ENCODE measurements around the gene SOST. TPM values are rescaled to one million over a fixed set of nuclear protein-coding genes. Genes with fewer than 3 reads are reported as not detected.

SOST gene
- total and polyA plus RNA-seq, 4 experiments from 2014 or later = not detected

DNA sequence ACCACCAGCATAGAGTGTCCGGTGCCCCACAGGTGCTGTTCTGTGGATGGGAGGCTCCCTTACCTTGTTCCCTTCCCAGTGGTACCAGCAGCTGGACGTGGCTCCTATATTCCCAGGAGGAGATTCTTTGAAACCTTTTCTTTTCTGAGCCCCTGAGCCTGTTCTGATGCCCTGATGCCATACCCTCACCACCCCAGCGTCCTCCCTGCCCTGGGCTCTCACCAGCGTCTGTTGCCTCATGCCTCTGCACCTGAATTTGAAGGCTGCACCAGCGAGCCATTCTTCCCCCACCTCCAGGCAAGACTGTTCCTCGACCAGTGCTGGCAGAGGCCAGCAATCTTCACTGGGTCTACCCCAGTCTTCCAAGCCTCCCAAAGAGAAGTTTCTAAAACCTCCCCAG lies 505 bp downstream of the SOST start:
- Mint-ChIP-seq H3K4me1 (peaks cover 0 to 6% (median 4%) of the 10 kb centered on the region in 4 donors), H3K27ac (no peak overlapping the region), H3K9me3 (no peaks in the 10 kb centered on the region), H3K4me3 (peak overlapping the region in 1 of 8 donors; percentile 23), H3K27me3 (peaks cover 20 to 21% of the 10 kb centered on the region in 2 donors), H3K36me3 (no peaks in the 10 kb centered on the region)
- DNase-seq = no peak
- H3K27ac ChIP-seq (ENCODE audit: low read depth, low read length) = no peak overlapping the region
- H3K4me3 ChIP-seq (ENCODE audit: low read length in 2 of 2) = no peak overlapping the region
- no peaks in the 10 kb centered on the region for H3K36me3 ChIP-seq (ENCODE audit: insufficient read depth, low read length)
- ChIA-PET CTCF (ENCODE audit: partially characterized antibody) (interaction anchor here (0.8 to 16.4 kb wide), 5 partner anchors 8 to 181 kb away, joined by 3 to 625 read pairs (median 12); no protein-coding TSS in a partner anchor), POLR2A (ENCODE audit: partially characterized antibody) (no interaction called here)
- intact Hi-C loops (cut with micrococcal nuclease) = no loop called here
- H3K9me3 ChIP-seq (ENCODE audit: control insufficient read depth in 1 of 2, low read length in 2 of 2) = no peaks in the 10 kb centered on the region
- H3K4me1 ChIP-seq (ENCODE audit: insufficient read depth, low read length) = no peaks in the 10 kb centered on the region
- H3K27me3 ChIP-seq (ENCODE audit: insufficient read depth, low read length) = no peaks in the 10 kb centered on the region

DNA sequence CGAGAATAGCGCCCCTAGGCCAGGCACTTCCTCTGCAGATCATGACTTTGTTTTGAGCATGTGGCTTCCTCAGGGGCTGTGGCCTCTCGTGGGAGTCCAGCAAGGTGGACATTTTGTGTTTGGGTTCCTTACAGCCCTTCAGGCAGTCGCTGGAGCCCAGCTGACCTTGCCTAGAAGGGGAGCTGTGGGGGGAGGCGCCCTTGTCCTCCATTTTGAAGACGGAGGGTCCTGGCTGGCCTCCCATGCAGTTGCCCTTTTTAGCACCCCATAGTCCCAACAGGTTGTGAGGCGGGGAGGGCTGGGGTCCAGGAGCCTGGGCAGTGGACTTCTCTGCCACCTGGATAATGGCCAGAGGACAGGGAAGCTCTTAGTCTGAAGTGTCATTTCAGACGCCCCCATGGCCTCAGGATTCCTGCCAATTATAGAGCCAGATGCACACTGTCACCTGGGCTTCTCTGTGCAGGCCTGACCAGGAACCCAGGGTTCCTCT lies 1.4 kb downstream of the SOST start:
- POLR2A ChIA-PET (ENCODE audit: partially characterized antibody) = interaction anchor here (0.6 kb wide), 1 partner anchor 1914 kb away, joined by 3 read pairs; no protein-coding TSS in a partner anchor
- H3K9me3 ChIP-seq (ENCODE audit: control insufficient read depth in 1 of 2, low read length in 2 of 2) = no peaks in the 10 kb centered on the region
- no peaks in the 10 kb centered on the region for H3K36me3 ChIP-seq (ENCODE audit: insufficient read depth, low read length)
- H3K4me1 Mint-ChIP-seq = peaks cover 0 to 6% (median 4%) of the 10 kb centered on the region in 4 donors
- H3K27me3 ChIP-seq (ENCODE audit: insufficient read depth, low read length) = no peaks in the 10 kb centered on the region
- DNase-seq = no peak
- no peak overlapping the region for H3K4me3 ChIP-seq (ENCODE audit: low read length in 2 of 2)
- H3K4me1 ChIP-seq (ENCODE audit: insufficient read depth, low read length) = no peaks in the 10 kb centered on the region
- H3K27me3 Mint-ChIP-seq = peaks cover 22 to 26% of the 10 kb centered on the region in 2 donors
- no peak overlapping the region for H3K4me3 Mint-ChIP-seq
- no peak overlapping the region for H3K27ac ChIP-seq (ENCODE audit: low read depth, low read length)
- no peaks in the 10 kb centered on the region for H3K36me3 Mint-ChIP-seq
- CTCF ChIA-PET (ENCODE audit: partially characterized antibody) = interaction anchor here (0.8 to 16.4 kb wide), 5 partner anchors 9 to 72 kb away, joined by 3 to 625 read pairs (median 4); no protein-coding TSS in a partner anchor
- no peaks in the 10 kb centered on the region for H3K9me3 Mint-ChIP-seq
- intact Hi-C loops (cut with micrococcal nuclease) = no loop called here
- no peak overlapping the region for H3K27ac Mint-ChIP-seq

DNA sequence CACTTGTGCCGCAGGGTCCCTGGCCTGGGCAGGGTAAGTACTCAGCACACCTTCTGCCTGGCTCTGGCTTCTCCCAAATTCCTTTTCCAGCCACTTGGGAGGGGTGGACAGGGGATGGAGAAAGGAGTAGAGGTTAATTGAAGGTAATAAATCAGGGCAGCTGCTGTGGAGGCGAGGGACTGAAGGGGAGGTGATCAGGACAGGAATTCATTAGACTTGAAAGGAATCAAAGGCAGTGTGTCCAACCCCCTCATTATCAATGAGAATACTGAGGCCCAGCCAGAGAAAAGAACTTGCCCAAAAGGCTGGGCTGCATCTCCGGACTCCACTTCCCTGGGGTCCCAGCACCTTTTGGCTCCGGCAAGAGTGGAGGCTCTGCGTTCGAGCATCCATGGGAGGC lies 2.4 kb downstream of the SOST start:
- no peaks in the 10 kb centered on the region for H3K36me3 ChIP-seq (ENCODE audit: insufficient read depth, low read length)
- H3K4me1 ChIP-seq (ENCODE audit: insufficient read depth, low read length) = no peaks in the 10 kb centered on the region
- H3K4me3 Mint-ChIP-seq = no peak overlapping the region
- H3K27me3 ChIP-seq (ENCODE audit: insufficient read depth, low read length) = no peaks in the 10 kb centered on the region
- DNase-seq = no peak
- peaks cover 25 to 26% of the 10 kb centered on the region in 2 donors for H3K27me3 Mint-ChIP-seq
- ChIA-PET POLR2A (ENCODE audit: partially characterized antibody) (no interaction called here), CTCF (ENCODE audit: partially characterized antibody) (interaction anchor here (1.7 to 16.4 kb wide), 3 partner anchors 10 to 71 kb away, joined by 4 to 625 read pairs (median 24); no protein-coding TSS in a partner anchor)
- no peaks in the 10 kb centered on the region for H3K36me3 Mint-ChIP-seq
- H3K4me1 Mint-ChIP-seq = peaks cover 0 to 6% (median 4%) of the 10 kb centered on the region in 4 donors
- H3K27ac Mint-ChIP-seq = no peak overlapping the region
- H3K9me3 ChIP-seq (ENCODE audit: control insufficient read depth in 1 of 2, low read length in 2 of 2) = no peaks in the 10 kb centered on the region
- H3K9me3 Mint-ChIP-seq = no peaks in the 10 kb centered on the region
- no peak overlapping the region for H3K4me3 ChIP-seq (ENCODE audit: low read length in 2 of 2)
- no peak overlapping the region for H3K27ac ChIP-seq (ENCODE audit: low read depth, low read length)
- intact Hi-C loops (cut with micrococcal nuclease) = no loop called here

DNA sequence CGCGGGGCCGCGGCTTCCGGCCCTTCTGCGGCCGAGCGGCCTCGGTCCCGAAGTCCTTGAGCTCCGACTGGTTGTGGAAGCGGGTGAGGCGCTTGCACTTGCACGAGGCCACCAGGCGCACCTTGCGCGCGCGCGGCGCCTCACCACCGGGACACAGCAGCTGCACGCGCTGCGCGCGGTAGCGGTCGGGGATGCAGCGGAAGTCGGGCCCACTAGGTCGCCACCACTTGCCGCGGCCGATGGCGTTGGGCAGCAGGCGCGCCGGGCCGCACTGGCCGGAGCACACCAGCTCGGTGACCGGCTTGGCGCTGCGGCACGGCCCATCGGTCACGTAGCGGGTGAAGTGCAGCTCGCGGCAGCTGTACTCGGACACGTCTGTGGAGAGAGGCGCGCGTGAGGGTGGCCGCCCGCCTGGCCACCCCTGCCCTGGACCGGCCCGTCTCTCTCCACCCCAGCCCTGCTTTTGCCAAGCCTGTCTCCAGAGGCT lies 3.2 kb downstream of the SOST start:
- H3K4me1 ChIP-seq (ENCODE audit: insufficient read depth, low read length) = no peaks in the 10 kb centered on the region
- ChIA-PET POLR2A (ENCODE audit: partially characterized antibody) (no interaction called here), CTCF (ENCODE audit: partially characterized antibody) (interaction anchor here (3.4 to 16.4 kb wide), 2 partner anchors 11 to 58 kb away, joined by 24 to 625 read pairs; no protein-coding TSS in a partner anchor)
- no peaks in the 10 kb centered on the region for H3K9me3 ChIP-seq (ENCODE audit: control insufficient read depth in 1 of 2, low read length in 2 of 2)
- intact Hi-C loops (cut with micrococcal nuclease) = no loop called here
- H3K27me3 ChIP-seq (ENCODE audit: insufficient read depth, low read length) = no peaks in the 10 kb centered on the region
- no peak overlapping the region for H3K4me3 Mint-ChIP-seq
- no peak for DNase-seq
- H3K27ac ChIP-seq (ENCODE audit: low read depth, low read length) = no peak overlapping the region
- H3K4me1 Mint-ChIP-seq = peaks cover 0 to 6% (median 4%) of the 10 kb centered on the region in 4 donors
- peaks cover 0 to 2% (median 0%) of the 10 kb centered on the region in 8 donors for H3K9me3 Mint-ChIP-seq
- no peak overlapping the region for H3K27ac Mint-ChIP-seq
- H3K36me3 Mint-ChIP-seq = no peaks in the 10 kb centered on the region
- peaks cover 25 to 33% of the 10 kb centered on the region in 2 donors for H3K27me3 Mint-ChIP-seq
- no peak overlapping the region for H3K4me3 ChIP-seq (ENCODE audit: low read length in 2 of 2)
- H3K36me3 ChIP-seq (ENCODE audit: insufficient read depth, low read length) = no peaks in the 10 kb centered on the region

DNA sequence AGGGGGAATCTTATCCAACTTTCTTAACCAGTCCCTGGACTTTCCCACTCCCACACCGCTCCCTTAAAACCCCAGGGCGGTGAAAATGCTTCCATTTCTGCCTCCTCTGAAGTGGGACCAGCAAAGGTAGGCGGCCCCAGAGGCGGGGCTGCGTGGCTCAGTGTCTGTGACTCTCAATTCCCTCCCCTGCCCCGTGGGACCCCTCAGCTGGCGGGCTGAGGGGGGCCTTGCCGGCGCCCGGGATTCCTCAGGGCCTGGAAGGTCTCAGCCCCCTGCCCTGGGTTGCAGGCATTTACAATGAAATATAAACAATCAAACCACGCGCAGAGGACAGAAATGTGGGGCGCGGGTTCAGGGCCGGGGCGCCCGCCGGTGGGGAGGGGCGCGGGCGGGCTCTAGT lies 3.6 kb downstream of the SOST start:
- no peak overlapping the region for H3K4me3 ChIP-seq (ENCODE audit: low read length in 2 of 2)
- H3K36me3 ChIP-seq (ENCODE audit: insufficient read depth, low read length) = no peaks in the 10 kb centered on the region
- H3K4me1 ChIP-seq (ENCODE audit: insufficient read depth, low read length) = no peaks in the 10 kb centered on the region
- no peak overlapping the region for H3K27ac ChIP-seq (ENCODE audit: low read depth, low read length)
- Mint-ChIP-seq H3K27me3 (peaks cover 22 to 37% of the 10 kb centered on the region in 2 donors), H3K9me3 (peaks cover 0 to 2% (median 0%) of the 10 kb centered on the region in 8 donors), H3K27ac (no peak overlapping the region), H3K4me3 (no peak overlapping the region), H3K4me1 (peaks cover 0 to 6% (median 4%) of the 10 kb centered on the region in 4 donors), H3K36me3 (no peaks in the 10 kb centered on the region)
- ChIA-PET CTCF (ENCODE audit: partially characterized antibody) (interaction anchor here (3.4 to 16.4 kb wide), 2 partner anchors 11 to 58 kb away, joined by 24 to 625 read pairs; no protein-coding TSS in a partner anchor), POLR2A (ENCODE audit: partially characterized antibody) (no interaction called here)
- intact Hi-C loops (cut with micrococcal nuclease) = no loop called here
- no peak for DNase-seq
- no peaks in the 10 kb centered on the region for H3K27me3 ChIP-seq (ENCODE audit: insufficient read depth, low read length)
- H3K9me3 ChIP-seq (ENCODE audit: control insufficient read depth in 1 of 2, low read length in 2 of 2) = no peaks in the 10 kb centered on the region

DNA sequence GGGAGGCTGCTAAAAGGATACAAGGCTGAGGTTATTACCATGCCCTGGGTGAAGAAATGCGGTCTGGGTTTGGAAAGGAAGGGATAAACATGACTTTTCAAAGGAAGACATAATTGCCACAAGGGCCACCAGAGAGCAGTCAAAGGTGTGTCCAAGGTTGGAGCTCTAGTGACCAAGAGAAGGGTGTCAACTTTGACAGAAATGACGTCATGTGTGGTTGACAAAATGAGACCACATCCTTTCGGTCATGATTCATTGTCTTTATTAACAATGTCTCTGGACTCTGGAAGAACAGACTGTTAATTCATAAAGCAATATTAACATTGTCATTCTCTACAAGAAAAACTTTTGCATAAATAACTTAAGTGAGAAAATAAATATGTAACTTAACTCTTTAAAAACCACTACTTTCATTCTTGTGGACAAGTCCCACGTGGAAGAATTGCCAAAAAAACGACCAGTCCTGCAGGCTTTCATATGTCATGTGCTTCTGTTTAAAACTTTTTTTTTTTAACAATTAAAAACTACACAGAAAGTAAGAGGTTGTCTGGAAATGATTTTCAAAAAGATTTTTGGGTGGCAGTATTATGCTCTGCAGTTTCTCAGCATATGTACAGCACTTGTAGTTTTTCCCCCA lies 5.0 kb downstream of the SOST start:
- Histone ChIP-seq H3K4me3 (ENCODE audit: low read length in 2 of 2) (no peak overlapping the region), H3K36me3 (ENCODE audit: insufficient read depth, low read length) (no peaks in the 10 kb centered on the region), H3K27ac (ENCODE audit: low read depth, low read length) (no peak overlapping the region), H3K9me3 (ENCODE audit: control insufficient read depth in 1 of 2, low read length in 2 of 2) (no peaks in the 10 kb centered on the region), H3K4me1 (ENCODE audit: insufficient read depth, low read length) (no peaks in the 10 kb centered on the region), H3K27me3 (ENCODE audit: insufficient read depth, low read length) (no peaks in the 10 kb centered on the region)
- H3K4me3 Mint-ChIP-seq = no peak overlapping the region
- CTCF ChIA-PET (ENCODE audit: partially characterized antibody) = interaction anchor here (0.8 to 1.5 kb wide), 3 partner anchors 13 to 64 kb away, joined by 3 to 4 read pairs (median 3); no protein-coding TSS in a partner anchor
- peaks cover 22 to 44% of the 10 kb centered on the region in 2 donors for H3K27me3 Mint-ChIP-seq
- H3K36me3 Mint-ChIP-seq = no peaks in the 10 kb centered on the region
- H3K27ac Mint-ChIP-seq = no peak overlapping the region
- no peak for DNase-seq
- intact Hi-C loops (cut with micrococcal nuclease) = no loop called here
- H3K9me3 Mint-ChIP-seq = peaks cover 0 to 2% (median 0%) of the 10 kb centered on the region in 8 donors
- peaks cover 0 to 6% (median 4%) of the 10 kb centered on the region in 4 donors for H3K4me1 Mint-ChIP-seq
- POLR2A ChIA-PET (ENCODE audit: partially characterized antibody) = interaction anchor here (0.6 kb wide), 1 partner anchor 54 kb away, joined by 3 read pairs; no protein-coding TSS in a partner anchor

DNA sequence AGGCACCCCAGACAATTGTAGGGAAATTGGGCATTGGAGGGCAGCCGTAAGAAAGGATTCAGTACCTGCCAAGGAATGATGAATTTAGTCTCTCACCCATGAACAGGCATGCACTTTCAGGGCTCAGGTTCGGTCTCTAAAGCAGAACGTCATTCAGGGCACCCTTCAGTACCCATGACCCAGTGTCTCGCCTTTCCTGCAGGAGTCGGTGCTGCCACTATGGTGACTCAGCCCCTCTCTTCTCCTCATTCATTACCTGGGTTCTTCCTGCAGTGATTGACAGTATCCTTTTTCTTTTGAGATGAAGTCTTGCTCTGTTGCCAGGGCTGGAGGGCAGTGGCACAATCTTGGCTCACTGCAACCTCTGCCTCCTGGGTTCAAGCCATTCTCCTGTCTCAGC lies 8.4 kb downstream of the SOST start:
- H3K36me3 ChIP-seq (ENCODE audit: insufficient read depth, low read length) = no peaks in the 10 kb centered on the region
- Mint-ChIP-seq H3K9me3 (peaks cover 0 to 2% (median 0%) of the 10 kb centered on the region in 8 donors), H3K36me3 (no peaks in the 10 kb centered on the region), H3K27me3 (peaks cover 28 to 44% of the 10 kb centered on the region in 2 donors), H3K4me3 (no peak overlapping the region), H3K27ac (peak overlapping the region in 1 of 7 donors; percentile 57), H3K4me1 (no peaks in the 10 kb centered on the region)
- ChIA-PET CTCF (ENCODE audit: partially characterized antibody) (interaction anchor here (1.5 kb wide), 2 partner anchors 10 to 15 kb away, joined by 5 read pairs; no protein-coding TSS in a partner anchor), POLR2A (ENCODE audit: partially characterized antibody) (no interaction called here)
- no peaks in the 10 kb centered on the region for H3K9me3 ChIP-seq (ENCODE audit: control insufficient read depth in 1 of 2, low read length in 2 of 2)
- H3K4me3 ChIP-seq (ENCODE audit: low read length in 2 of 2) = no peak overlapping the region
- intact Hi-C loops (cut with micrococcal nuclease) = no loop called here
- H3K27me3 ChIP-seq (ENCODE audit: insufficient read depth, low read length) = no peaks in the 10 kb centered on the region
- H3K27ac ChIP-seq (ENCODE audit: low read depth, low read length) = no peak overlapping the region
- no peak for DNase-seq
- H3K4me1 ChIP-seq (ENCODE audit: insufficient read depth, low read length) = no peaks in the 10 kb centered on the region
